Immature natural killer cell (primary cell): ENCODE data around the gene RFX2. TPM values are rescaled to one million over a fixed set of nuclear protein-coding genes. Genes with fewer than 3 reads are reported as not detected.

Source experiments
- DNase-seq, 3 donors: peaks; one replicate each; pipeline ENCODE4 v3.0.0; 2022; ENCODE audit warnings: mixed read lengths in 1 of 3
- H3K27ac Mint-ChIP-seq, 6 donors: one replicate each; pipeline ENCODE4 v1.8.0; 2020; ENCODE audit warnings: mixed read lengths in 6 of 6, mild to moderate bottlenecking in 5 of 6, inconsistent platforms in 4 of 6, moderate library complexity in 3 of 6
- H3K27me3 Mint-ChIP-seq, 3 donors: one replicate each; pipeline ENCODE4 v1.8.0; 2020 to 2021; ENCODE audit warnings: low read depth in 3 of 3, mild to moderate bottlenecking in 3 of 3, mixed read lengths in 3 of 3, moderate library complexity in 3 of 3, inconsistent platforms in 1 of 3
- H3K36me3 Mint-ChIP-seq, 3 donors: one replicate each; pipeline ENCODE4 v1.8.0; 2020; ENCODE audit warnings: mixed read lengths in 3 of 3, inconsistent platforms in 2 of 3, mild to moderate bottlenecking in 2 of 3
- H3K4me1 Mint-ChIP-seq, 2 donors: one replicate each; pipeline ENCODE4 v1.8.0; 2020; ENCODE audit warnings: inconsistent platforms in 2 of 2, mild to moderate bottlenecking in 2 of 2, mixed read lengths in 2 of 2, moderate library complexity in 1 of 2
- H3K4me3 Mint-ChIP-seq, 5 donors: one replicate each; pipeline ENCODE4 v1.8.0; 2020; ENCODE audit warnings: mild to moderate bottlenecking in 5 of 5, mixed read lengths in 5 of 5, inconsistent platforms in 3 of 5, moderate library complexity in 3 of 5
- H3K9me3 Mint-ChIP-seq, 6 donors: one replicate each; pipeline ENCODE4 v1.8.0; 2020; ENCODE audit warnings: mild to moderate bottlenecking in 6 of 6, mixed read lengths in 6 of 6, inconsistent platforms in 4 of 6, moderate library complexity in 3 of 6
- polyA plus RNA-seq, 3 donors: library from polyadenylated mRNA; unstranded; fragments of 300-500 nt; fragmentation: Illumina TruSeq; gene quantifications; one replicate each; pipeline ENCODE4 v1.2.3, GENCODE V29; 2021

RFX2 gene
- polyA plus RNA-seq, 3 donors from 2014 or later = 2.2 to 3.9 TPM; not detected in 1

GRCh38 chr19:6023936-6024335 is 86.4 kb downstream of the RFX2 start:
- H3K36me3 Mint-ChIP-seq = no peaks in the 10 kb centered on the region
- H3K9me3 Mint-ChIP-seq = no peaks in the 10 kb centered on the region
- no peak overlapping the region for H3K27ac Mint-ChIP-seq
- DNase-seq = no peak
- no peak overlapping the region for H3K4me3 Mint-ChIP-seq
- H3K4me1 Mint-ChIP-seq = no peaks in the 10 kb centered on the region
- peaks cover 0 to 2% (median 1%) of the 10 kb centered on the region in 3 donors for H3K27me3 Mint-ChIP-seq

- Mint-ChIP-seq H3K36me3 (no peaks in the 10 kb centered on the region), H3K27me3 (peaks cover 0 to 3% (median 1%) of the 10 kb centered on the region in 3 donors), H3K4me1 (no peaks in the 10 kb centered on the region), H3K9me3 (no peaks in the 10 kb centered on the region), H3K27ac (no peak overlapping the region), H3K4me3 (no peak overlapping the region)
- no peak for DNase-seq
These were observed 87.1 kb downstream of the RFX2 start for GRCh38 chr19:6023085-6023682.

GRCh38 chr19:6022570-6023064 is 87.7 kb downstream of the RFX2 start:
- Mint-ChIP-seq H3K4me3 (no peak overlapping the region), H3K9me3 (no peaks in the 10 kb centered on the region), H3K36me3 (no peaks in the 10 kb centered on the region), H3K27ac (no peak overlapping the region), H3K4me1 (no peaks in the 10 kb centered on the region), H3K27me3 (peaks cover 0 to 5% (median 1%) of the 10 kb centered on the region in 3 donors)
- DNase-seq = no peak

- Mint-ChIP-seq H3K27ac (no peak overlapping the region), H3K36me3 (no peaks in the 10 kb centered on the region), H3K4me3 (no peak overlapping the region), H3K27me3 (peaks cover 0 to 5% (median 1%) of the 10 kb centered on the region in 3 donors), H3K9me3 (no peaks in the 10 kb centered on the region), H3K4me1 (no peaks in the 10 kb centered on the region)
- DNase-seq = peak; percentile 45 to 54 (median 45)
These were observed 88.3 kb downstream of the RFX2 start for GRCh38 chr19:6021878-6022569.

- H3K27me3 Mint-ChIP-seq = peaks cover 0 to 5% (median 1%) of the 10 kb centered on the region in 3 donors
These were observed 89.1 kb downstream of the RFX2 start for GRCh38 chr19:6020972-6021805.

GRCh38 chr19:6020166-6020882 is 90.0 kb downstream of the RFX2 start:
- Mint-ChIP-seq H3K4me1 (no peaks in the 10 kb centered on the region), H3K27ac (no peak overlapping the region), H3K4me3 (no peak overlapping the region), H3K9me3 (no peaks in the 10 kb centered on the region), H3K36me3 (no peaks in the 10 kb centered on the region), H3K27me3 (peaks cover 0 to 5% (median 1%) of the 10 kb centered on the region in 3 donors)
- DNase-seq = no peak

More at GRCh38 chr19:6020972-6021805, 89.1 kb downstream of the RFX2 start:
- no peak for DNase-seq
- H3K4me3 Mint-ChIP-seq = no peak overlapping the region
- no peaks in the 10 kb centered on the region for H3K9me3 Mint-ChIP-seq
- H3K36me3 Mint-ChIP-seq = no peaks in the 10 kb centered on the region
- no peak overlapping the region for H3K27ac Mint-ChIP-seq
- H3K4me1 Mint-ChIP-seq = no peaks in the 10 kb centered on the region

GRCh38 chr19:6018786-6019185 is 91.5 kb downstream of the RFX2 start:
- Mint-ChIP-seq H3K27ac (no peak overlapping the region), H3K27me3 (peaks cover 0 to 5% (median 1%) of the 10 kb centered on the region in 3 donors), H3K4me3 (no peak overlapping the region), H3K4me1 (no peaks in the 10 kb centered on the region), H3K9me3 (no peaks in the 10 kb centered on the region), H3K36me3 (no peaks in the 10 kb centered on the region)
- DNase-seq = no peak

- Mint-ChIP-seq H3K27ac (no peak overlapping the region), H3K4me1 (no peaks in the 10 kb centered on the region), H3K27me3 (peaks cover 0 to 5% (median 0%) of the 10 kb centered on the region in 3 donors), H3K4me3 (no peak overlapping the region), H3K36me3 (no peaks in the 10 kb centered on the region), H3K9me3 (no peaks in the 10 kb centered on the region)
- DNase-seq = no peak
These were observed 92.7 kb downstream of the RFX2 start for GRCh38 chr19:6017576-6017975.

GRCh38 chr19:6015841-6016545 is 94.3 kb downstream of the RFX2 start:
- no peak overlapping the region for H3K27ac Mint-ChIP-seq
- H3K36me3 Mint-ChIP-seq = no peaks in the 10 kb centered on the region
- H3K4me1 Mint-ChIP-seq = no peaks in the 10 kb centered on the region
- H3K9me3 Mint-ChIP-seq = no peaks in the 10 kb centered on the region
- H3K4me3 Mint-ChIP-seq = no peak overlapping the region
- peaks cover 0 to 3% (median 0%) of the 10 kb centered on the region in 3 donors for H3K27me3 Mint-ChIP-seq
- no peak for DNase-seq

- Mint-ChIP-seq H3K4me1 (no peaks in the 10 kb centered on the region), H3K27ac (no peak overlapping the region), H3K9me3 (no peaks in the 10 kb centered on the region), H3K4me3 (no peak overlapping the region), H3K36me3 (no peaks in the 10 kb centered on the region), H3K27me3 (peaks cover 0 to 3% (median 0%) of the 10 kb centered on the region in 3 donors)
- no peak for DNase-seq
These were observed 95.7 kb downstream of the RFX2 start for GRCh38 chr19:6014551-6015135.

GRCh38 chr19:6012426-6013170 is 97.7 kb downstream of the RFX2 start:
- DNase-seq = no peak
- no peak overlapping the region for H3K4me3 Mint-ChIP-seq
- no peaks in the 10 kb centered on the region for H3K9me3 Mint-ChIP-seq
- H3K27me3 Mint-ChIP-seq = no peaks in the 10 kb centered on the region
- no peaks in the 10 kb centered on the region for H3K36me3 Mint-ChIP-seq
- H3K27ac Mint-ChIP-seq = no peak overlapping the region
- no peaks in the 10 kb centered on the region for H3K4me1 Mint-ChIP-seq

- Mint-ChIP-seq H3K27me3 (peaks cover 0 to 1% (median 0%) of the 10 kb centered on the region in 3 donors), H3K27ac (no peak overlapping the region), H3K4me3 (no peak overlapping the region), H3K9me3 (no peaks in the 10 kb centered on the region), H3K36me3 (no peaks in the 10 kb centered on the region), H3K4me1 (no peaks in the 10 kb centered on the region)
- no peak for DNase-seq
These were observed 98.5 kb downstream of the RFX2 start for GRCh38 chr19:6011794-6012193.
